H1 (cell line): ENCODE measurements around the gene S100PBP. TPM values are rescaled to one million over a fixed set of nuclear protein-coding genes. Genes with fewer than 3 reads are reported as not detected.

ENCODE experiments used
- CTCF ChIA-PET: fragments of 300-600 bp; sonication (Branson Sonifier 250); formaldehyde crosslinking; loops from one replicate; lab custom pipeline; 2021; ENCODE audit not compliant: partially characterized antibody; lab: Charles Lee
- POLR2A ChIA-PET: fragments of 300-600 bp; sonication (Branson Sonifier 250); formaldehyde crosslinking; loops from one replicate; lab custom pipeline; 2021; ENCODE audit warnings: inconsistent platforms; ENCODE audit not compliant: partially characterized antibody; lab: Charles Lee
- DNase-seq, 2 experiments: peaks; one replicate each; pipeline versions ENCODE4 v3.0.0 to v3.0.0-alpha.2; 2010 to 2022; ENCODE audit warnings: low spot score in 2 of 2, low read depth in 1 of 2, mixed read lengths in 1 of 2
- FAIRE-seq: peaks from 2 replicates; lab custom pipeline; 2011; peaks lifted over from hg19 to GRCh38; lab: Jason Lieb, UNC
- H2AFZ ChIP-seq: 2 replicates; pipeline ENCODE4 v1.8.1; 2012; ENCODE audit warnings: low read length, inconsistent platforms
- H2AK5ac ChIP-seq: 2 replicates; pipeline ENCODE4 v1.6.1; 2013; ENCODE audit warnings: low read depth, low read length
- H2BK120ac ChIP-seq: replicated peaks from 2 replicates; pipeline ENCODE3; 2013; ENCODE audit warnings: low read depth, low read length, inconsistent platforms
- H2BK12ac ChIP-seq: 2 replicates; pipeline ENCODE4 v1.6.1; 2013; ENCODE audit warnings: low read depth, low read length
- H2BK15ac ChIP-seq: 2 replicates; pipeline ENCODE4 v1.6.1; 2013; ENCODE audit warnings: low read length
- H2BK20ac ChIP-seq: 2 replicates; pipeline ENCODE4 v1.6.1; 2013; ENCODE audit warnings: low read length
- H2BK5ac ChIP-seq: 2 replicates; pipeline ENCODE4 v1.6.1; 2013; ENCODE audit warnings: low read depth, low read length
- H3K14ac ChIP-seq: 2 replicates; pipeline ENCODE4 v1.6.1; 2013; ENCODE audit warnings: inconsistent platforms; ENCODE audit not compliant: insufficient read length
- H3K18ac ChIP-seq: 2 replicates; pipeline ENCODE4 v1.6.1; 2013; ENCODE audit warnings: low read length; ENCODE audit errors: extremely low read depth
- H3K23ac ChIP-seq: 2 replicates; pipeline ENCODE4 v1.6.1; 2013; ENCODE audit warnings: inconsistent platforms; ENCODE audit not compliant: insufficient read length
- H3K23me2 ChIP-seq: 2 replicates; pipeline ENCODE4 v1.6.1; 2013; ENCODE audit warnings: low read depth, low read length
- H3K27ac ChIP-seq: 2 replicates; pipeline ENCODE4 v1.6.1; 2011; ENCODE audit warnings: low read depth, low read length, inconsistent platforms
- H3K27me3 ChIP-seq, 4 experiments: replicated peaks in 1 of 4; 1 replicate in 1 of 4; 2 replicates in 3 of 4; pipeline versions ENCODE4 v1.6.1 to v1.8.1; 2011 to 2013; ENCODE audit warnings: low read length in 3 of 4, mild to moderate bottlenecking in 3 of 4, inconsistent platforms in 2 of 4, mixed read lengths in 2 of 4, moderate library complexity in 1 of 4; ENCODE audit not compliant: control insufficient read depth in 3 of 4, insufficient read depth in 3 of 4; ENCODE audit errors: extremely low read depth in 1 of 4
- H3K36me3 ChIP-seq, 4 experiments: 2 replicates each; pipeline versions ENCODE4 v1.6.1 to v1.8.1; 2011 to 2013; ENCODE audit warnings: mild to moderate bottlenecking in 4 of 4, low read length in 3 of 4, moderate library complexity in 2 of 4, control low read depth in 1 of 4, inconsistent platforms in 1 of 4; ENCODE audit not compliant: insufficient read depth in 4 of 4, control insufficient read depth in 2 of 4
- H3K4ac ChIP-seq: replicated peaks from 2 replicates; pipeline ENCODE3; 2013; ENCODE audit warnings: low read length, low read depth, mixed read lengths, inconsistent platforms; ENCODE audit not compliant: insufficient read length
- H3K4me1 ChIP-seq, 4 experiments: replicated peaks in 1 of 4; 1 replicate in 1 of 4; 2 replicates in 3 of 4; pipeline versions ENCODE4 v1.6.1 to v1.8.1; 2011 to 2013; ENCODE audit warnings: low read length in 3 of 4, inconsistent platforms in 2 of 4, mixed read lengths in 1 of 4; ENCODE audit not compliant: insufficient read depth in 4 of 4, control insufficient read depth in 3 of 4
- H3K4me2 ChIP-seq, 2 experiments: 2 replicates each; pipeline versions ENCODE4 v1.6.1 to v1.8.1; 2011 to 2013; ENCODE audit warnings: low read depth in 2 of 2, low read length in 2 of 2, control low read depth in 1 of 2, inconsistent platforms in 1 of 2, mild to moderate bottlenecking in 1 of 2; ENCODE audit not compliant: insufficient read depth in 1 of 2
- H3K4me3 ChIP-seq, 4 experiments: fragments of 200-600, 300-600 bp in 1 of 4; sonication (generic), shearing (Covaris generic), sonication (Bioruptor Twin) in 1 of 4; 2 replicates each; pipeline versions ENCODE4 v1.5.1 to v1.8.1; 2011 to 2016; ENCODE audit warnings: low read length in 4 of 4, low read depth in 3 of 4, control low read depth in 2 of 4, inconsistent platforms in 2 of 4, mild to moderate bottlenecking in 2 of 4, mixed read lengths in 1 of 4, moderate library complexity in 1 of 4; ENCODE audit not compliant: insufficient read depth in 2 of 4; ENCODE audit errors: extremely low read depth in 1 of 4
- H3K56ac ChIP-seq: replicated peaks from 2 replicates; pipeline ENCODE3; 2013; ENCODE audit warnings: low read depth, mild to moderate bottlenecking, mixed read lengths, low read length, inconsistent platforms; ENCODE audit not compliant: insufficient read length
- H3K79me1 ChIP-seq: 2 replicates; pipeline ENCODE4 v1.6.1; 2013; ENCODE audit warnings: low read depth, low read length, control low read depth
- H3K79me2 ChIP-seq, 2 experiments: 2 replicates each; pipeline versions ENCODE4 v1.6.1 to v1.8.1; 2012 to 2013; ENCODE audit warnings: low read length in 2 of 2, mild to moderate bottlenecking in 2 of 2, inconsistent platforms in 1 of 2; ENCODE audit not compliant: insufficient read depth in 2 of 2, control insufficient read depth in 1 of 2
- H3K9ac ChIP-seq, 4 experiments: replicated peaks in 1 of 4; 1 replicate in 1 of 4; 2 replicates in 3 of 4; pipeline versions ENCODE4 v1.6.1 to v1.8.1; 2011 to 2013; ENCODE audit warnings: low read depth in 3 of 4, low read length in 3 of 4, control low read depth in 2 of 4, mild to moderate bottlenecking in 2 of 4, moderate library complexity in 2 of 4, inconsistent platforms in 1 of 4; ENCODE audit errors: extremely low read depth in 1 of 4
- H3K9me3 ChIP-seq, 2 experiments: 2 replicates each; pipeline versions ENCODE4 v1.6.1 to v1.8.1; 2012 to 2013; ENCODE audit warnings: mild to moderate bottlenecking in 2 of 2, moderate library complexity in 2 of 2, control low read depth in 1 of 2, inconsistent platforms in 1 of 2, low read depth in 1 of 2, low read length in 1 of 2, mixed read lengths in 1 of 2; ENCODE audit not compliant: insufficient read depth in 2 of 2
- H4K20me1 ChIP-seq, 2 experiments: replicated peaks in 1 of 2; 2 replicates each; pipeline versions ENCODE3 to v1.8.1; 2011 to 2013; ENCODE audit warnings: inconsistent platforms in 2 of 2, low read length in 2 of 2, mild to moderate bottlenecking in 1 of 2; ENCODE audit not compliant: insufficient read depth in 2 of 2, control insufficient read depth in 1 of 2
- H4K5ac ChIP-seq: 2 replicates; pipeline ENCODE4 v1.6.1; 2013; ENCODE audit warnings: low read length, low read depth, mixed read lengths, inconsistent platforms; ENCODE audit not compliant: insufficient read length
- H4K8ac ChIP-seq: 2 replicates; pipeline ENCODE4 v1.8.0; 2013; ENCODE audit warnings: mild to moderate bottlenecking, moderate library complexity, low read length, inconsistent platforms; ENCODE audit not compliant: insufficient read depth; ENCODE audit errors: extremely low read depth
- H4K91ac ChIP-seq: replicated peaks from 2 replicates; pipeline ENCODE3; 2013; ENCODE audit warnings: low read length, mixed read lengths, inconsistent platforms; ENCODE audit not compliant: insufficient read length
- ATF2 ChIP-seq: IDR thresholded peaks from 2 replicates; pipeline ENCODE4 v1.6.1; 2012; ENCODE audit warnings: low read length, inconsistent platforms
- E2F6 ChIP-seq: IDR thresholded peaks from 2 replicates; pipeline ENCODE4 v1.6.1; 2012; ENCODE audit warnings: inconsistent platforms
- POLR2AphosphoS5 ChIP-seq: IDR thresholded peaks from 2 replicates; pipeline ENCODE4 v1.6.1; 2011; ENCODE audit warnings: low read depth, low read length
- SIN3A ChIP-seq, 2 experiments: IDR thresholded peaks in 1 of 2; conservative IDR thresholded peaks in 1 of 2; 2 replicates each; pipeline ENCODE4 v1.6.1; 2011 to 2012; ENCODE audit warnings: low read length in 2 of 2, improper control_type of control experiment in 1 of 2, low read depth in 1 of 2, mild to moderate bottlenecking in 1 of 2
- ZNF274 ChIP-seq: IDR thresholded peaks from 2 replicates; pipeline ENCODE4 v1.7.0; 2012; ENCODE audit warnings: low read length, borderline replicate concordance; ENCODE audit errors: extremely low read depth
- WGBS, 2 experiments: shearing (Covaris generic) in 1 of 2; methylation state at CpG; one replicate each; pipeline versions ENCODE4 v1.1.6 to v1.1.7; 2013 to 2015; ENCODE audit warnings: low lambda C conversion rate in 2 of 2, mixed read lengths in 2 of 2, inconsistent platforms in 1 of 2, low coverage in 1 of 2, missing lambda C conversion rate in 1 of 2; ENCODE audit not compliant: insufficient replicate concordance in 2 of 2, insufficient coverage in 1 of 2, insufficient read length in 1 of 2; ENCODE audit errors: extremely low coverage in 1 of 2, missing lambda C conversion rate in 1 of 2; 5-methylcytosine and 5-hydroxymethylcytosine counted together
- polyA plus RNA-seq, 7 experiments: library from polyadenylated mRNA; depleted of rRNA in 3 of 7; stranded (reverse) in 5 of 7; unstranded in 2 of 7; fragments of >200 nt in 5 of 7; fragments of 200-250 nt in 2 of 7; gene quantifications; 1 replicate in 5 of 7; 2 replicates in 1 of 7; 4 replicates in 1 of 7; pipeline versions ENCODE4 v1.2.1 to v1.2.3, GENCODE V29; 2011 to 2013; ENCODE audit warnings: missing spikeins in 2 of 7, mixed read lengths in 2 of 7
- total RNA-seq: library from RNA; stranded (reverse); fragmentation: NEBNext Ultra II Directional; extraction: Animal tissue kit (Norgen Biotek cat#: 25700); gene quantifications from 2 replicates; pipeline ENCODE4 v1.2.1, GENCODE V29; 2021

S100PBP gene
- total and polyA plus RNA-seq, 2 of the 8 experiments (the other 6 are each of a cell fraction or from before 2014, with no cell fraction given), result 43.8 to 68.3 TPM

GRCh38 chr1:32897082-32898049, 79.9 kb downstream of the S100PBP start:
- Histone ChIP-seq H2BK5ac (no peak overlapping the region), H4K20me1 (peaks cover 2 to 4% of the 10 kb centered on the region in 2 experiments), H3K14ac (no peak overlapping the region), H2BK15ac (no peak overlapping the region), H2AFZ (no peak overlapping the region), H4K91ac (no peak overlapping the region), H3K4me3 (no peak overlapping the region), H2AK5ac (no peak overlapping the region), H3K79me2 (no peaks in the 10 kb centered on the region), H3K27me3 (peaks cover 14 to 40% (median 35%) of the 10 kb centered on the region in 4 experiments), H4K5ac (no peak overlapping the region), H3K23me2 (peaks cover 13% of the 10 kb centered on the region; the same call in 1 of the 2 replicates), H3K56ac (no peak overlapping the region), H3K4ac (no peak overlapping the region), H3K23ac (no peak overlapping the region), H3K79me1 (no peaks in the 10 kb centered on the region), H3K27ac (no peak overlapping the region), H3K18ac (no peak overlapping the region), H4K8ac (no peak overlapping the region), H3K9me3 (peaks cover 0 to 4% of the 10 kb centered on the region in 2 experiments; a peak in 1 of 4 replicates), H2BK120ac (no peak overlapping the region), H3K9ac (no peak overlapping the region), H3K4me1 (peaks cover 0 to 24% (median 15%) of the 10 kb centered on the region in 4 experiments; a peak in 6 of 7 replicates), H2BK20ac (no peak overlapping the region), H3K4me2 (no peak overlapping the region), H3K36me3 (no peaks in the 10 kb centered on the region), H2BK12ac (no peak overlapping the region)
- no peak for FAIRE-seq
- 92% methylated on average over 11 of the region's 11 CpGs; no CpG with 5 or more reads in 1 of the 2 experiments for WGBS, 2 experiments
- TF ChIP-seq E2F6, result no peak
- no peak for TF ChIP-seq ATF2
- no peak for TF ChIP-seq POLR2AphosphoS5
- TF ChIP-seq SIN3A (conservative IDR thresholded peaks at IDR 0.05 in 1 of 2, IDR thresholded peaks at IDR 0.05 in 1 of 2; ENCODE audit: low read depth in 1 of 2, low read length in 2 of 2), result no peak
- TF ChIP-seq ZNF274, result no peak
- ChIA-PET CTCF (interaction anchor here (0.7 to 16.6 kb wide), 9 partner anchors 9 to 198 kb away, joined by 3 to 382 read pairs (median 4); partner anchors contain the start of genes FNDC5 and HPCA), POLR2A (interaction anchor here (0.6 to 1.4 kb wide), 5 partner anchors 28 to 175 kb away, joined by 3 to 5 read pairs (median 3); no protein-coding TSS in a partner anchor)
- no peak for DNase-seq
